DND-41 (cell line): ENCODE data around the gene DOK4.

ENCODE experiments used
- CTCF ChIP-seq: IDR thresholded peaks from 2 replicates; pipeline ENCODE4 v1.5.1; 2012; ENCODE audit warnings: borderline replicate concordance, low read length, moderate library complexity, mild to moderate bottlenecking; ENCODE audit not compliant: poor library complexity, severe bottlenecking; ENCODE audit errors: extremely low read depth
- EZH2 ChIP-seq: IDR thresholded peaks from 3 replicates; pipeline ENCODE4 v1.6.1; 2012; ENCODE audit warnings: borderline replicate concordance, low read depth, mild to moderate bottlenecking, moderate library complexity, low read length, inconsistent platforms; ENCODE audit not compliant: severe bottlenecking

- TF ChIP-seq CTCF (peak; percentile 98), EZH2 (no peak)
Observed at GRCh38 chr16:57519796-57520360, 33.6 kb upstream of the DOK4 start.
